OCI-M2 (cell line): Measurements from ENCODE around the gene CDH13.
"Not testable (repeated sequence)": the region's sequence is repeated elsewhere in the genome, so short reads cannot be mapped to it uniquely, and the experiment has no call there.

ENCODE experiments used
- DNase-seq: peaks from one replicate; lab custom pipeline; 2025; ENCODE audit not compliant: unreplicated experiment; lab: John Stamatoyannopoulos, UW

Gene CDH13

DNA sequence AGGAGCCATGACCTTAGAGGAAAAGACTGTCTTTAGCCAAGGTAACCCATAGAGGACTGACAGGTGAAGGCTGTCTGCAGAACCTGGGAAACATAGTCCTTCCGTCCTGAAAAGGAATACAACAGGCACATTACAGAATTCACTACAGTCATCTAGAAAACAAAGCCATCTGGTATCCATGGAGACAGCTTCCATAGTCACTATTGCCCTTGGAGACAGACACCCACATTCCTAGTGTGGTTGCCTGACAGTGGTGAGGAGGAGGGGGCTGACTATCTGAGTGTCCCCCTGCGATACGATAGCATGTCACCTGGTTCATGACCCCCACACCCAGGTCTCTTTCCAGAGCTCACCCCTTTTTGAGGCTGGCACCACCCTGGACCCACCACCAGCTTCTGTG is 254.7 kb downstream of the CDH13 start:
- no peak for DNase-seq

DNA sequence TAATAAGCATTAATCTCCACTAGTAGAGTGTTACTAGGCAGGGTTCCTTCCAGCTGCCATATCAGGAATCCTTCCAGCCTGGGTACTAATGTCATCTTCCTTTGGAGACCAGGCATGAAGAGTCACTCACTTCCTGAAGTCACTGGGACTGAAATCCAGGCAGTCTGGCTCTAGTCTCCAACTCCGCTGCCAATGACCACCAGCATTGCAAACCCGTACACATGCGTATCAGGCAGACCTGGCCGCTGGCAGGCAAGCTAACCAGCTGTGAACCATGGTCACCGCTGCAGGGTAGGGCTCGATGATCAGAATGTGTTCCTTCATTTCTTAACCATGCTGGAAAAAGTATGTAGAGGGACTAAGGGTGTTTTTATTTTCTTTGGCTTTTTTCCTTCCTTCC is 255.5 kb downstream of the CDH13 start:
- DNase-seq: no peak

DNA sequence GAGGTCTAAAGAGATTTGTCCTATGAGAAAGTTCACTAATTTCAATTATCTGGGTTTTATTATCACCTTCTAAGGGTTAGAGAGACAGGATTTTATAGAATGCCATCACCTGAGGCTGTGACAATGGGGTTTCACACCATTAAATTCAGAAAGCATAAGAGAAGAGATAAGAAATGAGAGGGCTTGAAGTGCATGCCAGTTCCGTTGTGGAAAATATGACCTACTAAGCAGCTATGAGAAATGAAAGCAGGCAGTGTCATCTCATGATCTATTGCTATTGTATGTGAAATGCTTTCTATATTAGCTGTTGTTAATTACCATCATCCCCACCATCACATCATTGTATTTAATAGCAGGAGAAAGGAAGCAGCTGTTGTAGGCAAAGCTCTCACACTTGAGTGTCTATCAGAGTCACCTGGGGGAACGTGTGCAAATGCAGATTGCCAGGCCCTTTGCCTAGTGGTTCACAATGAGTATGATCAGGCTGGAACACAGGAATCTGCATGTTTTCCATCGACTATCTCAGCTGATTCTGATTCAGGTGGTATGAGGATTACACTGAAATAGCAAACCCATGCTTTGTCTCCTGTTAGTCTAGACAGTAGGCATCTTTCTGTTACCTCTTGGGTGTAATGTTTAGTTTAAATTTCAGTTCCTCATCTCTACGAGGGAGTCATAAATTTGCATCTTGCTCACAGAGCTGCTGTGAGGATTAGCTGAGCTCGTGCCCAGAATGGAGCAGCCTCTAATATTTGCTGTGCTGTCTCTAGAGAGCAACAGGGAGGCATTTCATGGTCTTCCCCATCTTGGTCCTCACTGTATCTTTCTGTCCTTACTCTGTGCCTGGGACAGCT is 256.4 kb downstream of the CDH13 start:
- DNase-seq: no peak

- DNase-seq: no peak
Measured at GRCh38 chr16:82884320-82884898, 257.6 kb downstream of the CDH13 start.

- no peak for DNase-seq
Measured at GRCh38 chr16:82886146-82886545, 259.4 kb downstream of the CDH13 start.

GRCh38 chr16:82888591-82889001 is 261.8 kb downstream of the CDH13 start:
- DNase-seq: no peak

DNA sequence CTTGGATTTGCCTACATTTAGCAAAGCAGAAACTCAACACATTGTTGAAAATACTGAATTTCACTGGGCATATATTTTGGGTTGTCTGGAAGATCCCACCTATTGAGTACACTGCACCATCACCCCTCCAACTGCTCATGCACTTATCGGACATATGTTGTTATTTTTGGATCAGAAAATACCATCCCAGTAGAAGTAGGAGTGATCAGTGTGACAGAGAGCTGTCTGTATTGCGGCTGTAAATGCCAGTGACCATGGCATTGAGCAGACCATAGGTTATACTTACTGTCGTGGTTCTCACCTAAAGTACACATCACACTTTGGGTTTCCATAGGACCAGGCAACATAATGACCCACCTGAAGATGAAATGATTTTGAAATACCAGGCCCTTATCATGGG is 264.7 kb downstream of the CDH13 start:
- DNase-seq: no peak

GRCh38 chr16:82891918-82892317 is 265.1 kb downstream of the CDH13 start:
- DNase-seq: no peak

DNA sequence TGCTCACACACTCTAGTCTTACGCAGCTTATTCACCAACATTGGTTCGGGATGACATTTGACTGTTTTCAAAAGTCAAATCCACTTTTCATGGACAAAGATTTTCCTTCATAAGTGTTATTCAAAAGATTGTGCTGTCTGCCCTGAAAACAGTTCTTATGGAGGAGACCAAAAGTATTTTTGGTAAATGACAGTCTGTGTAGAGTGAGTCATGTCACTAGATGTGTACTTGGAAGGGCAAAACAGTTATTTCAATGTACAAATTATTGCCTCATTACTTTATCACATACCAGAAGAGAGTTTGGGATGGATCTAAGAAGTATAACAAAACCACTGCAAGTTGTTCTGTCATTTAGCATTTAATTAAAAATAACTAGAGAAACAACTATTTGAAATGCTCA is 265.6 kb downstream of the CDH13 start:
- DNase-seq: no peak

DNA sequence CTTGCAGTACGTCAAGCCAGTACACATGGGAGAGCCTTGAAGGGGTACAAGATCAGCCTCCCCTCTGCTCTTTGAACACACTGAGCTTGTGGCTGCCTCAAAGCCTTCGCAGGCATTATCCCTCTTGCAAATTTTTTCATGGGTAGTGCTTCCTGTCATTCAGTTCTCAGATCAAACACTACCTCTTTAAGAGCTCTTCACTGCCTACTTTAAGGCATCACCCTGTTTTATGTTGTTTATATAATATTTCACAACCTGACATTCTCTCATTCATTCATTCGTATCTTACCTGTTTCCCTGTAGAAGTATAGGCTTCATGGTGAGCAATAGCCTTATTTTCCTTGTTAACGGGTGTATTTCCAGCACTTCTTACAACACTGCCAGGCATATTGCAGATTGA is 269.1 kb downstream of the CDH13 start:
- DNase-seq: no peak

- DNase-seq: no peak
Measured at GRCh38 chr16:82899006-82899405, 272.2 kb downstream of the CDH13 start.

- no peak for DNase-seq
Measured at GRCh38 chr16:82899731-82900450, 273.1 kb downstream of the CDH13 start.

DNA sequence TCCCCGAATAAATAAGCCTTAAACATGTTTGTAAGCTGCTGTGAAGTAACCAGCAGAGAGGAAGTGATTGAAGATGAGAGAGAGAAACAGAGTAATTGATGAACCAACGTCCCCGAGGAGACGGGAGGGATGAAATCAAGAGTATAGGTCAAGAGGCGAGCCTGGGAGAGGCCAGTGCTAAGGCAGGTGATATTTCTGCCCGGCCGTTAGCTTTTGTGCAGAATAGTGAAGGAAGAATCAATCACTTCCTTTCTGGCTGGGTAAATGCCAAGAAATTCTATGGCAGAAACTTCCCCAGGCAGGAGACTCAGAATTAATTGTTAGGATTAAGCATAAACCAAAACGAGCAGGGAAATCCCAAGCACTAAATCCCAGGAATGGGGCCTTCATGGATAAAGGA is 273.8 kb downstream of the CDH13 start:
- no peak for DNase-seq

DNA sequence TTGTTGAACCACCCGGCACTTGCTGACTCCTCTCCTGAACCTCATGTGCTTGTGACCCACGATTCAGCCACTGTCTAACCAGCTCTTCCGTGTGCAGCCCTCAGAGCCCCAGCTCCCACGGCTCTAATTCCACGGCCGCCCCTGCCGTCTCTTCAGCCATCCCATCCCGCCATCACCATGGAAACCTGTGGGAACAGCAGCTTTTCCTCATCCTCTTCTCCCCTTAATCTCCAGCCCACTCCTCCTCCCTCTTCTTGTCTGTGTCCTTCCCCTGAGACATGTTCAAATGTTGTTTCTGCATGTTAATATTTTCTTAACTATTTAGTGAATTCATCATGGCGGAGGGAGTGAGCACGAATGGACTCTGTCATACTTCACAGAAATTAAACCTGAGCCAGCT is 285.2 kb downstream of the CDH13 start:
- DNase-seq: no peak

DNA sequence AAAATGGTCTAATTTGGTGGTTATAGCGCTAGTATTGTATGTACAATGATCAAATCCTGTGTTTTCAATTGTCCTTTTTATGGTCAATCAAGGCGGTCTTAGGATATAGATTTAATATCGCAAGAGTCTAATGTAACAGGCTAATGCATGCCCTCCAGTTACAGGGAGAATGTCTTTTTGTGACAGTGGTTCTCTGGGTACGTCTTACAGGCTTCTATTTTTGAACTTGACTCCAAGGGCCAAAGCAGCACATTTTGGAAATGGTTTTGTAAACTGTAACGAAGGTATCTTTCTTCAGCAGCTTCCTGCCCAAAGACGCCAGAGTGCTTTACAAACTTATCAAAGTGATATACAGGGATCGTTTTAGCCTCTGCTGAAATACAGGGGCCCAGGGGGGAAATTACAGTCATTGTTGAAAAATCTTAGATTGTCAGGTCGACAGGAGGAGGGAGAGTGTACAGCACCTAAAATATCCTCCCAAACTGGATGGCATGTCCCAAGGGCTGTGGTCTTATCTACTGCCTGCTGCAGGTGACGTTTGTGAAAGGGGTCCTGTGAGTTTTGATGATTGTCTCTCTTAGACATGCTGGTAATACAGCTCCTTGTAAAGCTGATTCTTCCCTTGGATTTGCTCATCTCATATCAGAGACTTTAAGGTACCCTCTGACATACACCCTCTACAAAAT is 288.5 kb downstream of the CDH13 start:
- no peak for DNase-seq

- DNase-seq: no peak
Measured at GRCh38 chr16:82917886-82918595, 291.3 kb downstream of the CDH13 start.

- DNase-seq: no peak
Measured at GRCh38 chr16:82924075-82924854, 297.5 kb downstream of the CDH13 start.

DNA sequence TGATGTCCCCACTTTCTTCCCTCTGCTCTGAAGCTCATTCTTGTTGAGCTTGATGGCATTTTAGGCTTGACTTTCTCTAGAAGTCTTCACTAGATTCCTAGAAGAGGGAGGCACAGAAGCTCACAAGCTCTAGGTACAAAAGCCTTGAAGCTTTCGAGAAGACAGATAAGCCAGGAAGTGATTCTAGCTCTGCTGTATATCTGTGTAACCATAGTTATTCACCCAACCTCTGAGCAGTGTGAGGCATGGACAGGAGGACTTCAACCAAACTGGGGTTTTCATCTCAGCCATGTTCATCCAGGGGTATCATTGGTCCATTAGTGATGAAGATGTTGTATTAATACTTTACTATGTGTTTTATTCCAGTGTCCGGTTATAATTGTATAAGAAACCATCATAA is 299.7 kb downstream of the CDH13 start:
- no peak for DNase-seq

DNA sequence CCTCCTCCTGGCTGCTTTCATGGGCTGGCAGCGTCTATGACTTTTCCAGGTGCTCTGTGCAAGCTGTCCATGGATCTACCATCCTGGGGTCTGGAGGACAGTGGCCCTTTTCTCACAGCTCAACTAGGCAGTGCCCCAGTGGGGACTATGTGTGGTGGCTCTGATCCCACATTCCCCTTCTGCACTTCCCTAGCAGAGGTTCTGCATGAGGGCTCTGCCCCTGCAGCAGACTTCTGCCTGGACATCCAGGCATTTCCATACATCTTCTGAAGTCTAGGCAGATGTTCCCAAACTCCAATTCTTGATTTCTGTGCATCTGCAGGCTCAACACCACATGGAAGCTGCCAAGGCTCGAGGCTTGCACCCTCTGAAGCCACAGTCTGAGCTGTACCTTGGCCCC is 307.2 kb downstream of the CDH13 start:
- DNase-seq: not testable (repeated sequence)

GRCh38 chr16:82935766-82936165 is 309.0 kb downstream of the CDH13 start:
- no peak for DNase-seq
